Glomerular visceral epithelial cell (primary cell): ENCODE results near the gene AIF1L.

Experiments
- DNase-seq: peaks from one replicate; pipeline ENCODE4 v3.0.0-alpha.2; 2016; ENCODE audit errors: extremely low spot score

The AIF1L gene

DNA sequence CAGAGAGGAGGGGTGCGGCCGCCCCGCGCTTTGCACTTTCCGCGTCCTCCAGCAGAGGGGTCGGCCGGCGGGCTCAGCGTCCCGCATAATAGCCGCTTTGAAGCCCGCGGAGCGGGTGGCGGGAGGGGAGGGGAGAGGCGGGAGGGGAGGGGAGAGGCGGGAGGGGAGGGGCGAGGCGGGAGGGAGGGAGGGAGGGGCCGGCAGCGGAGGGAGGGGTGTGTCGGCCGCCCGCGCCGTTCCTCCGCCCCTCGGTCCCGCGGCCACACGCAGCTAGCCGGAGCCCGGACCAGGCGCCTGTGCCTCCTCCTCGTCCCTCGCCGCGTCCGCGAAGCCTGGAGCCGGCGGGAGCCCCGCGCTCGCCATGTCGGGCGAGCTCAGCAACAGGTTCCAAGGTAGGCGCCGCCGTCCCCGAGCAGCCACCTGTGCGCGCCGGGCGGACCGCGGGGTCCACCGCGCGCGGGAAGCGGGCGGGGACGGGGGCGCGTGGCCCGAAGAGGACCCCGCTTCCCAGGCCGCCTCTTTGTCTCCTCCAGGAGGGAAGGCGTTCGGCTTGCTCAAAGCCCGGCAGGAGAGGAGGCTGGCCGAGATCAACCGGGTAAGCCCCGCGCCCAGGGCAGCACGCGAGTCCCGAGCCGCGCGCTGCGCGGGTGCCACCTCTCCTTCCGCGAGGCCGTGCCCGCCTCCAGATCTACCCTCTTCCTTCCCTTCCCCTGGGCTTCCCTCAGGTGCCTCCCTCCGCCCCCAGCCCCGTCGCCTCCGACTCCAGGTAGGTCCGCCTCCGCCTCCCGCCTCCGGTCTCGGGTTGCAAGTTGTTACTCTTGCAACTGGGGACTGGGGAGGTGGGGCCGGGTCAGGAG is at the start of gene AIF1L:
AIF1L (plus strand) TSS at position 263 of the 857 bp plus-strand sequence; CDS start at position 362, 99 bp downstream.
- DNase-seq = peak; percentile 60

DNA sequence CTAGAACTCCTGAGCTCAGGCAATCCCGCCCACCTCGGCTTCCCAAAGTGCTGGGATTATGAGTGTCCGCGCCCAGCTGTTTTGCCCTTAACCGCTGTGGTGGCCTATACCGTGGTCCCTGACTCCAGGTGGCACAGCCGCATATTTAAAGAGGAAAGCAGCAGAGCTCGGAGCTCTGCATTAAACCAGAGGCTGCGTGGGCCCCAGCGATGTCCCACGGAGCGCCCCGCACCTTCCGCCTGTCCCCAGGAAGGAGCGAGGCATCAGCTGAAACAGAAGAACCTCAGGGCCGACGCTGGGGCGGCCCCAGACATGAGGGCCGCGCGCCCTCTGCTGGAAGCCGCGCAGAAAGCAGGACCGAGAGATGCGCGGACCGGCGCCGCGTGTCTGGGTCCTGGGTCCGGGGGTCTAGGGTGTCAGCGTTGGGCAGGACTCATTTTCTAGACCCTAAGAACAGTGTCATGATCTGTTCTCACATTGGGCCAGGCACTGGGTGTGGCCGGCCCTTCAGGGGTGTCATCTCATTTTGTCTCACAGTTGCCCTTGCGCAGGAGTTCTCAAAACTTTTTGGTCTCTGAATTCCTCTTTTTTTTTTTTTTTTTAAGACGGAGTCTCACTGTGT is 49.6 kb upstream of the AIF1L start:
- peak; percentile 70 for DNase-seq

DNA sequence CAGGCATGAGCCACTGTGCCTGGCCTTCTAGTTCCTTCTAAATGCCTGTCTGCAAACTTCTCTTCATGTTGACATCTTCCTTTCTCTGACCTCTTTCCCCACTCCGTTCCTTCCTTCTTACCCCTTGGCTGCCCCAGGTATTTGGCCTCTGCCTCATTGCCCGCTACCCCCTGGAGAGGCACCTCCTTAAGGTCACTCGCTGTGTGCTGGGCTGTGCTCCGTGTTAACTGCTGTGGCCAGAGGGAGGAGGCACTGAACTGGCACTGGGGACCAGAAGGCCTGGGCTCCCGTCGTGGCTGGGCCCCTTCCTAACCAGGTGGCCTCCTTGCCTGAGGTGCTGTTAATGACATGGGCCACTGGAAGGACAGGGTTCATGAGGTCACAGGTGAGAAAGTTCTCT is 48.0 kb upstream of the AIF1L start:
- DNase-seq = no peak

DNA sequence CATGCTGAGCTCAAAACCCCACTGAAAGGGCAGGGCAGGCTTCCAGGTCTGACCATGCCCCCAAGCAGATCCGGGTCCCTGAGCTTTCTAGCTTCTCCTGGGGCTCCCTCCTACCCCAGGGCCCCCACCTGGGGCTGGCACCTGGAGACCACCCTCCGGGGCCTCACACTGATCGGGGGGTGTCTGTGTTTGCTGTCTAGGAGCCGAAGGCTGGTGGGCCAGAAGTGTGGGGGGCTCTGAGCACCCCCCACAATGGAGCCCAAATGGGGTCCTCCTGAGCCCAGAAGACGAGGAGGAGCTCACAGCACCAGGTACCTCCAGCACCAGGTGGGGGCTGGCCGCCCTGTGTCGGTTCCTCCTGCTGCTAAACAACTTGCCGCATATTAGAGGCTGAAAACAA is 47.5 kb upstream of the AIF1L start:
- no peak for DNase-seq

DNA sequence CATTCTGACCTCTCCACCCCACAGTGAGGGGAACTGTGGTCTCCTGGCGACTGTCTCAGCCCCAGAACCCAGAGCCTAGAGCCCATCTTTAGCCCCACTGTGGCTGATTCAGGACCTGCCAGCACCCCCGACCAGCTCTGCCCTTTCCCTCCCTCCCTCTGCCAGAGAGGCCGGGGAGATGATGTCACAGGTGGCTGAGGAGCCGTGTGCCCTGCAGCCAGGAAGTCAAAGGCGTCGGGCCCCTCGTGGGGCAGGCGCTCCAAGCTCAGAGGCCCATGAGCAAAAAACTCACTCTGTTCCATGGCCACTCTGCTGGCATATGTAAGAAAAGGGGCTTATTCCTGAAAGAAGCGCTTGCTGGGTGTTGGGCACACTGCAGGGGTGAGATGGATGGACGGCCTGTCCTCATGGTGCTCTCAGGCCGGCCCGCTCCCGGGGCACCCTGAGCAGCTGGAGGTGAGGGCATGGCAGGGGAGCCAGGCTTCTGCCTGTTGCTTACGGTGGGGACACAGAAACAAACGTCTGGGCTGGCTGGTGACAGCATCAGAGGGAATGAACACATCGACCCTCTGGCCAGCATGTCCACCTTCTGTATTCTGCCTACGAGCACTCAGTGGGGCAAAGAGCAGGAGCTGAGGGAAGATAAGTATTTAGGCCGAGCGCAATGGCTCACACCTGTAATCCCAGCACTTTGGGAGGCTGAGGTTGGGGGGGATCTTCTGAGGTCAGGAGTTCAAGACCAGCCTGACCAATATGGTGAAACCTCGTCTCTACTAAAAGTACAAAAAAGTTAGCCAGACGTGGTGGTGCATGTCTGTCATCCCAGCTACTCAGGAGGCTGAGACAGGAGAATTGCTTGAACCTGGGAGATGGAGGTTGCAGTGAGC is 46.3 kb upstream of the AIF1L start:
- no peak for DNase-seq

DNA sequence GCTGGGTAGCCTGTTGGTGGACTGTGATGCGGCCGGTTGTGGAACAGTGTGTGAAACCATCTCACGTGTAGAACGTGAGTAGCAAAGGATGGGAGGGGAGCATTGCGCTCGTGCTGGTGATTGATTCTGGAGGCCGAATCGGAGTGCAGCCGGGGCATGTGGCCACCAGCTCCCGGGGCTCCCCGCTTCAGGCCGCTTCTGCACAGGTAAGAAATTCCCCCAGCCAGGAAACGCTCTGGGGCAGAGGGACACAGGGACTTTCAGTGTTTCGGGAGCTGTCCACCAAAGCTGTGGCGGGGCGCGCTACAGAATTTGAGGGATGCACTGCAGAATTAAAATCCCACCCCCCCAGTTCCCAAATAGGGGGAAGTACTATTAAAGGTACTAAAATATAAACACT is 45.5 kb upstream of the AIF1L start:
- no peak for DNase-seq

DNA sequence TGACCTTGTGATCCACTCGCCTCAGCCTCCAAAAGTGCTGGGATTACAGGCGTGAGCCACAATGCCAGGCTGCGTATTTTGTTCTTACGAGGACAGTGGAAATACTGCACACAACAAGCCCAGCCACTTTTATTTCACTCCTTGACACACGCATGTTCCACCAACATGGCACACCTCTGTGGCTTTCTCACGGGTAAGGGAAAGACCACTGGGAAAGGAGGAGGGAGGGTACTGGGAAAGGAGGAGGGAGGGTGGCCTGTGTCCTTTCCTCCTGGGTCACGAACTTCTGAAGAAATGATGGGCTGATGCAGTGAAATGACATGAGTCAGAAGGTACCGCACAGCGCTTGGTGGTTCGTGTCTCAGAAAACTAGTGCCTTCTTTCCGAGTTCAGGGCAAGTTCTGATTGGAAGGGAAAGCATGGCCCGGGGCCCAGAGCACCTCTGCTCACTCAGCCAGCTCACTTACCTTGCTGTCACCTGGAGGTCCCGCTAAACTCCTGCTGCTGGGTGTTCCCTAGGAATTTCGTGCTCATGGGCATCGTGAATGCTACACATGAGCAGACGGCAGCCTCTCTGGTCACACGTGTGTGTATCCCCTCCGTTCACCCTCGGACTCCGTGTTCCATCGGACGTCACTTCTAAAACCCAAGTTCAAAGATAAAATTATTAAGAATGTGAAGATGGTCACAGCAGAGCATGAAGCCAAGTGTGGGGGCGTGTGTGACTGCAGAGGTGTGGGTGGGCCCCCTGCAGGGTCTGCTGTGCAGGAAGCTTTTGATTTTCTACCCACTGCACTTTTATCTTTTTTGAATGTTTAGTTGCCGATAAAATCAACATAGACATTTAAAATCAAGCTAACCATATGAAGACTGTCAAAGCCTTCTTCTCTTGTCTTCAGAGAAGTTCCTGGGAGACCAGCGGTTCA is 44.5 kb upstream of the AIF1L start:
- no peak for DNase-seq

DNA sequence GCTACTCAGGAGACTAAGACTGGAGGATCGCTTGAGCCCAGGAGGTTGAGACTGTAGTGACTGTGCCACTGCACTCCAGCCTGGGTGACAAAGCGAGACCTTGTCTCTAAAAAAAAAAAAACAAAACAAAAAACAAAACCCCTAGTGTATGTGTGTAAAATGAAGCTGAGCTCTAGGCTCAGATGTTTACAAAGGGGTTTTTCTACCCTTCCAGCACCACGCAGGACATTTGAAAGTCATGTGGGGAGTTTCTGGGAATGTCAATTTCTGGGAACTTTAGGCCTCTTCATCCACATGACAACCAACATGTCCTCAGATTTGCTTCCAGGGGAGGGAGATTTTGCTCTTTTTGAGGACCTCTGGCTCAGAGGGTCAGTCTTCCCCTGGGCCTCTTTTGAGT is 42.4 kb upstream of the AIF1L start:
- DNase-seq = no peak

DNA sequence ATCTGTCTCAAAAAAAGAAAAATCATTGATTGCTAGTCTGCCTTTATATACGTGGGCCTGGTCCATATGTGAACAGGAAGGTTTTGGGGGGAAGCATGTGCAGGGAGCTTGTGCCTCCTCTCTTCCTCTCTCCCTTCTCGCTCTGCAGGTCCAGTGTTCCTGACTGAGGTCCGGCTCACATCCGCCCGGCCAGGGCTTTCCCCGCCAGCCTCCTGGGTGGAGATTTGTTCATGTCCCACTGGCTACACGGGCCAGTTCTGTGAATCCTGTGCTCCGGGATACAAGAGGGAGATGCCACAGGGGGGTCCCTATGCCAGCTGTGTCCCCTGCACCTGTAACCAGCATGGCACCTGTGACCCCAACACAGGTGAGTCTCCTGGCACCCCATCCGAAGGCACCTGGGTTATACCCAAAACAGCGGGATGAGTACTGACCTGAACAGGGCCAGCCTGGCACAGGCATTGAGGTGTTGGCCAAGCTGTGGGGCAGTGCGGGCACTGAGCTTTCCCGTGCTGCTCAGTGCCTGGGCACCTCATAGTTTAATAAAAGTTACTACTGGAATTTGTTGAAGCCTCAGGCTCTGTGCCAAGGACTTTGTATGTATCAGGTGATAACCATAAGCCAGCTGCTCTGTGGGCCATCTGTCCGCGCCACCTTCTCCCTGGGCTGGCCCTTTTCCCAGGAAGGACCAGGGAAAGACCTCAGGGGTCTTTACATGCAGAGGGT is 39.4 kb upstream of the AIF1L start:
- no peak for DNase-seq

DNA sequence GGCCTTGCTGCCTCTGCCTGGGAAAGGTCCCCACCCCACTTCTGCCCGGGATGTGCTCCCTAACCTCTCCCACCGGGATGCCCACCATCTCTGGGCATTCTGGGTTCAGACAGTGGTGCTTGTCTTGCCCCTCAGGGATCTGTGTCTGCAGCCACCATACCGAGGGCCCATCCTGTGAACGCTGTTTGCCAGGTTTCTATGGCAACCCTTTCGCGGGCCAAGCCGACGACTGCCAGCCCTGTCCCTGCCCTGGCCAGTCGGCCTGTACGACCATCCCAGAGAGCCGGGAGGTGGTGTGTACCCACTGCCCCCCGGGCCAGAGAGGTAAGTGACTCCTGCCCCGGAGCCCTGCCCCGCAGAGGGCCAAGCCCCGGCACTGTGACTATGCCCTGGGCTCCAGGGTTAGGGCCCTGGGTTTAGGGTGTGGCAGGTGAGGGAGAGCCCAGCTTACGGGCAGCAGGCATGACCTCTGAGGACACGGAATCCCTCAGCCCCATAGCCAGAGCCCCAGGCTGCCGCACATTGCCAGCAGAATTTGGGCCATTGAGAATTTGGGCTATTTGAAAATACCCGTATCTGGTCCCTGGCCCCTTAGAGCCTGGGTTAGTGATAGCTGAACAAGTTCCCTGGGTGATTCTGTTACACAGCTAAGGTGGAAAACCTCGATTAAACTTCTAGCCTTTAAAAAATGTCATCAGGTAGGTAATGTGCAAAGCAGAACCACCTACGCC is 35.3 kb upstream of the AIF1L start:
- DNase-seq = no peak

DNA sequence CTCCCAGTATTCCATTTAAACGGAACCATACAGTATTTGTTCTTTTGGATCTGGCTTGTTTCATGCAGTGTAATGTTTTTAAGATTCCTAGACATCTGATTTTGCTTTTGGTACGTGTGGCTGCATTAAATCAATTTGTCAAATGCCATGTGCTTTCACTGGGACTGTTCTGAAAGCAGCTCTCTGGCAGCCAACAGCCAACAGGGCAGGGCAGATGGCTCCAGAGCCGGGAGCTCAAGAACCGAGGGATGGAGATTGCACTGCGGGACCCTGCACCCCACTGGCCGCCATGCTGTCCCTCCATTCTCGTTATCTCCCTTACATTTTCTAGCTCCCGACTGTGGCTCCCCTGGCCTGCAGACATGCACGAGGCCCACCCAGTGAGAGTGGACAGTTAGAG is 33.4 kb upstream of the AIF1L start:
- DNase-seq = no peak

DNA sequence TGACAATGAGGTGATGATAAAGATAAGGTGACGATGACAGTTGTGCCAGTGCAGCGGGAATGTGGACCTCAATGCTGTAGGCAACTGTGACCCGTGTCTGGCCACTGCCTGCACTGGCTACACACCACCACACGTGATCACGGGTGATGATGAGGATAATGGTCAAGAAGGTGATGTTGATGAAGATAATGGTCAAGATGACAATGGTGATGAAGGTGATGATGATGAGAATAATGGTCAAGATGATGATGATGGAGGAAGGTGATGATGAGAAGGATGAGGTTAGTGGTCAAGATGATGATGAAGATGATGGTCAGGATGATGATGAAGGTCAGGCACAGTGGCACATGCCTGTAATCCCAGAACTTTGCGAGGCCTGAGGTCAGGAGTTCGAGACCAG is 30.7 kb upstream of the AIF1L start:
- DNase-seq = no peak

DNA sequence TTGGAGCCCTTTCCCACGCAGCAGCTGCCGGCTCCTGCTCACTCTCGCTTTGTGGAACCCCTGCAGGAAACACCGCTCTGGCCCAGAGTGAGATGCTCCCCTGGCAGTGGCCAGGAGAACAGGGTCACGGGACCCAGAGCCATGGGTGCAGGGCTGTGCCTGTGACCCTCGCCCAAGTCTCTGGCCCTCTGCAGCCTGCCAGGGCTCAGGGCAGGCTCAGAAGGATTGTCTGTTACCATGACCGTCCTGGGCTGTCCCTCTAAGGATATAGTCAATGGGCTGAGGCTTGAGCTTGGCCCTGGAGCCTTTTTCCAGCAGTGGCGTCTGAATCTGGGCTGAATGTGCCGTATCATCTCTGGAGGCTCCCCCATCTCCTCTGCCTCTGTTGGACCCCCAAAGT is 28.7 kb upstream of the AIF1L start:
- no peak for DNase-seq

DNA sequence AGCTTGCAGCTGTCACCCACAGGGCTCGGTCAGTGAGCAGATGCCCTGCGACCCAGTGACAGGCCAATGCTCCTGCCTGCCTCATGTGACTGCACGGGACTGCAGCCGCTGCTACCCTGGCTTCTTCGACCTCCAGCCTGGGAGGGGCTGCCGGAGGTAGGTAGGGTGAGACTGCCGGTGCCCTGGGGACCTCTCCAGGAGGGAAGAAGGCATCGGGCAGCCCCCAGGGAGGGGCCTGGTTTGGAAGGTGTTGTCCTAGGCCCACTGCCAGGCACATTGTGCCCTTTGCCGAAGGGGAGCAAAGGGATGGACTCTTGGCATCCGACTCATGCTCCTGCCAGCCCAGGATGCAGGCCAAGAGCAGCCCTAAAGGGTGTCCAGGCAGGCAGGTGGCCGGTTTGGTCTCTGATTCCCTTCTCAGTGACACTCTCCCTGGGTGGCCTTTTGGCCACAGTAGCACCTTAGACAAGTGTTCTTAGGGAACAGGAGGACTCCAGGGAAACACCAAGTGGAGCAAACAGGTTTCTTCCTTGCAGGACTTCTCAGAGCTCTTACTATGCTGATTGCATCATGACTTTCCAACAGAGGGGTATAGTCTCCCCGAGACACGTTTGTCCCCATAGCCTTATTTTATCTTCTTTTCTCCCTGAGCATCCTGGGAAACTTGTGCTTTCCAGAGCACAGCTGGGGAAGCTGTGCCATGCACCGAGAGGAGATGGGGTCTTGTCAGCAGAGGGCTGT is 28.1 kb upstream of the AIF1L start:
- DNase-seq = no peak

DNA sequence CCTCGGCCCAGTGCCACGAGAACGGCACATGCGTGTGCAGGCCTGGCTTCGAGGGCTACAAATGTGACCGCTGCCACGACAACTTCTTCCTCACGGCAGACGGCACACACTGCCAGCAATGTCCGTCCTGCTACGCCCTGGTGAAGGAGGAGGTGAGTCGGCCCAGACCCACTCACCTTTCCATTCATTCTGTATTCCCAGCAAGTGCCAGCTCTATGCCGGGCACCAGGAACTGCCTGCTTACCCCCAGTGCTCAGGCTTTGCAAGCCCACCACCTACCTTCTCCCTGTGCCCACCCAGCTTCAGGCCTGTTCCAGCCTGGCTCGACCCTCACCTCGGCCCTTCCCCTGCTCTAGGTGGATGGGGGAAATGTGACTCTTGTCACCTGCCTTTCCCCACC is 26.6 kb upstream of the AIF1L start:
- DNase-seq = no peak

DNA sequence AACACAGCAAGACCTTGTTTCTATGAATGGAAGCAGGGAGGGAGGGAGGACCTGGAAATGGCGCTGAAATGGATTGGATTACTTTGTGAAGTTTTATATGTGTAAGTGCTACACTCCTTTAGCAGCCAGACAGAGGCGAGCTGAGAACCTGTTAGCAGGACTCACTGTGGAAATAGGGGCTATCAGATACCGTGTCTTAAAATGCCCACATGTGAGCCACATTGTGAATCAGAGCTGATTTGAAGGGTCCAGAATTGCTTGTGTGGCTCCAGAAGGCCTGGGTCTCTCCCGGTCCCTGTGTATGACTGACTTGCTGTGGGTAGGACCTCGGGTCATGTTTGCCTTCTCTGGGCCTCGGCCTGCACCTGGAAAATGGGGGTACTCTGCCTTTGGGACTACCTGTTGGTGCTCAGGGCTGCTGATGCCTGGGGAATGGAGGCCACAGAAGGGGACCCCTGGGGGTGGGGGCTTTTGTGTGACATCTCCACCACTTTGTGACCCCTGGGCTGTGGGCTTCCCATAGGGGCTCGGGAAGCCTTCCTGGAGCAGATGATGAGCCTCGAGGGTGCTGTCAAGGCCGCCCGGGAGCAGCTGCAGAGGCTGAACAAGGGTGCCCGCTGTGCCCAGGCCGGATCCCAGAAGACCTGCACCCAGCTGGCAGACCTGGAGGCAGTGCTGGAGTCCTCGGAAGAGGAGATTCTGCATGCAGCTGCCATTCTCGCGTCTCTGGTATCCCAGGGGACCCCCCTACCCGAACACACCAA is 24.0 kb upstream of the AIF1L start:
- DNase-seq = no peak

DNA sequence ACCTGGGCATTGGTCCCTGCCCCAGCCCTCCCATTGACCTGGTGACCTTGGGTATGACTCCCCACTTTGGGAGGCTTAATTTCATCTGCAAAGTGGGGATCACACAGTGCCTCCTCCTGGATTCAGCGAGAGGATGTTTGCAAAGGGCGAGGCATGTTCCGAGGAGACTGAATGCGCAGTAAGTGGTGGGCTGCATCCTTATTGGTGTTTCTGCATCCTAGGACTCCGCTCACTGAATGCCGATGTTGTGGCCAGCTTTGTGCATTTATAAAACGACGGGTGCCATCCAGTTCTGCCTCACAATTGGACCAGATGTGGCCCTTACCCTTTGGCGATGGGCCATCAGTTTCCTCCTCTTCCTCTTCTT is 23.5 kb upstream of the AIF1L start:
- DNase-seq = no peak

DNA sequence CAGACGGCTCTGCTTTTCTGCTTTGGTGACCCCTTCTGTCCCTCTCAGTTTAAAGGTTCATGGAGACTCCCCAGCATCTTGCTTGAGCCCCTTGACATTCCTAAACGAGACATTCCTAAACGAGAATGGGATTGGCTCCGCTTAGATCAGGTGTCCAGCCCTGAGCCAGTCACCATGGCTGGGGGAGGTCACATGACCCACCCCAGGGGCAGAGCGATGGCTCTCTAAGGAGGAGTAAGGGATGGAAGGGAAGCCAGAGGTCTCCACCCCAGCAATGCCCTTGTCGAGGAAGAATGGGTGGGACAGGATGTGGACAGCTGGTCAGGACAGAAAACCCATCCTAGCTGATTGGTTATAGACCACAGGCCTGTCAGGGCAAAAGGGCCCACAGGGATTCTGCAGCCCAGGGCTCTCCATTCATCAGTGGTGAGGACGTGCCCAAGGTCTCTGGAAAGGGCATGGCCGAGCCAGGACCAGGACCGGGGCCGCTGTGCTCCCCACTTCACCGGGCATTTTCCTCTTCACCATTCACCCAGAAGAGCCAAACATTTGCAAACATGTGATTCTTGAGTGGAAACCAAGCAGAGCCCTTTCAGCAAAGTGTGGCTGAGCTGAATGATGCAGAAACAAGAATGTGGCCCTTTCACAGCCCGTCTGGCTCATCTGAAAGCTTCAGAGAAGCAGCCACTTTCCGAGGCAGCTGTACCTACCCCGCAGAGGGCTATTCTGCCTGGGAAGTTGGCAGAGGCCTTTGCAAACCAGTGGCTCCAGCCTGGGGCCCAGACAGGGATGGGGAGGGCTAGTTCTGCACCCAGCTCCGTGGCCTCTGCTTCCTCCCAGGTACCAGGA is 19.8 kb upstream of the AIF1L start:
- no peak for DNase-seq
